Measurements from ENCODE around the gene PNPLA2.

The PNPLA2 gene

DNA sequence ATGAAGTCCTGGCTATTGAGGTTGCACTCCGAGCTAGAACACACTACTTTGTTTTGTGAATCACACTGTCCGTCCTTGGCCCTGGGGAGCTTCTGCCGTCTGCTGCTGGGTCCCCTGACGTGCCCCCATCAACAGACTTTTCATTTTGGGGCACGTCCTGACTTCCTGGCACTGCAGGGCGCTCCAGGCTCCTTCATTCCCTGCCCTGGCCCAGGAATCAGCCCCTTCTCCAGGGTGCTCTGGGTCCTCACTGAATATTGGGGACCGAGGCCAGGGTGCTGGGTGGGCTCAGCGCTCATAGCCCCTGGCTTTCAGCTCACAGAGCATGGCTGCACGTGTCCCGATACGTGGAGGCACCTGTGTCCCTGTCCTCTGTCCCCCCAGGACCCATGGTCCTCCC is 46.2 kb downstream of the PNPLA2 start:
- DNase-seq (ENCODE audit: low read depth, low spot score) = no peak
- peak overlapping the region; percentile 19; the same call in 1 of the 2 replicates for H3K27ac ChIP-seq

GRCh38 chr11:865462-866430 is 47.0 kb downstream of the PNPLA2 start:
- no peak for TF ChIP-seq FOXP2 (optimal IDR thresholded peaks at IDR 0.05; ENCODE audit: control extremely low read depth, extremely low read length, insufficient read depth)
- peak; percentile 38 for TF ChIP-seq POLR2AphosphoS5 (IDR thresholded peaks at IDR 0.05; ENCODE audit: borderline replicate concordance, low read depth, low read length)
- Histone ChIP-seq H3K9ac (ENCODE audit: insufficient read length) (no peak overlapping the region), H3K36me3 (ENCODE audit: insufficient read depth, low read length) (no peaks in the 10 kb centered on the region; the same call in 1 of the 2 replicates), H3K4me3 (no peak overlapping the region), H3K9me3 (ENCODE audit: low read depth, low read length) (no peaks in the 10 kb centered on the region), H3K27ac (no peak overlapping the region)
- DNase-seq (ENCODE audit: low read depth, low spot score) = no peak

More for the DNA sequence above, 46.2 kb downstream of the PNPLA2 start:
- Histone ChIP-seq H3K9me3 (ENCODE audit: low read depth, low read length) (no peaks in the 10 kb centered on the region), H3K36me3 (ENCODE audit: insufficient read depth, low read length) (no peaks in the 10 kb centered on the region; the same call in 1 of the 2 replicates), H3K4me3 (no peak overlapping the region), H3K9ac (ENCODE audit: insufficient read length) (no peak overlapping the region)
- no peak for TF ChIP-seq FOXP2 (optimal IDR thresholded peaks at IDR 0.05; ENCODE audit: control extremely low read depth, extremely low read length, insufficient read depth)
- no peak for TF ChIP-seq EZH2 (IDR thresholded peaks at IDR 0.05)
- no peak for TF ChIP-seq POLR2AphosphoS5 (IDR thresholded peaks at IDR 0.05; ENCODE audit: borderline replicate concordance, low read depth, low read length)

- Histone ChIP-seq H3K36me3 (ENCODE audit: insufficient read depth, low read length) (no peaks in the 10 kb centered on the region; the same call in 1 of the 2 replicates), H3K27ac (no peak overlapping the region), H3K4me3 (no peak overlapping the region), H3K9me3 (ENCODE audit: low read depth, low read length) (no peaks in the 10 kb centered on the region), H3K9ac (ENCODE audit: insufficient read length) (no peak overlapping the region)
- no peak for TF ChIP-seq POLR2AphosphoS5 (IDR thresholded peaks at IDR 0.05; ENCODE audit: borderline replicate concordance, low read depth, low read length)
- TF ChIP-seq EZH2 (IDR thresholded peaks at IDR 0.05) = no peak
- no peak for TF ChIP-seq FOXP2 (optimal IDR thresholded peaks at IDR 0.05; ENCODE audit: control extremely low read depth, extremely low read length, insufficient read depth)
- no peak for DNase-seq (ENCODE audit: low read depth, low spot score)
Observed at GRCh38 chr11:866481-866880, 47.8 kb downstream of the PNPLA2 start.

DNA sequence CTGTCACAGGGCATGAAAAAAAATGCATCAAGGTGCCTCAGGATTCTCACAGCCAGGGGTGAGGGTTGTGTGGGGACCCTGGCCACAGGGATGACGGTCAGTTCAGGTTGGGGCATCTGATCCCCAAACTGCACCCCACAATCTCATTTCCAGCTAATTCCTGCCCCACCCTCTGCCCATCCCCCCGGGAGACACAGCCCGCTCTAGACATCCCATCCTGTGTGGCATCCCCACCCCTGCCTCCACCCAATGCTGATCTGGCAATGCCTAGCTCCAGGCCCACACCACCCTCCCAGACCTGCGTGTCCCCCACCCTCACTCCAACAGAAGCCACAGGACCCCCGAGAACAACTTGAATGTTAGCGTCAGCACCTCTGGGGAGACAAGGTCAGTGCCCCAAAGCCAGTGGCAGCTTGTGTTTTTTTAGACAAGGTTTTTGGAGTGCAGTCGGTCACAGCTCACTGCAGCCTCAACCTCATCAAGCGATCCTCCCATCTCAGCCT is 49.2 kb downstream of the PNPLA2 start:
- no peak for TF ChIP-seq EZH2 (IDR thresholded peaks at IDR 0.05)
- TF ChIP-seq POLR2AphosphoS5 (IDR thresholded peaks at IDR 0.05; ENCODE audit: borderline replicate concordance, low read depth, low read length) = peak; percentile 24; the same call in 1 of the 2 replicates
- Histone ChIP-seq H3K9ac (ENCODE audit: insufficient read length) (no peak overlapping the region), H3K4me3 (no peak overlapping the region), H3K36me3 (ENCODE audit: insufficient read depth, low read length) (no peaks in the 10 kb centered on the region; the same call in 1 of the 2 replicates), H3K27ac (peak overlapping the region; percentile 36; the same call in 1 of the 2 replicates), H3K9me3 (ENCODE audit: low read depth, low read length) (no peaks in the 10 kb centered on the region)
- no peak for DNase-seq (ENCODE audit: low read depth, low spot score)

GRCh38 chr11:868394-868793 is 49.7 kb downstream of the PNPLA2 start:
- no peak overlapping the region for H3K27ac ChIP-seq
- DNase-seq (ENCODE audit: low read depth, low spot score) = no peak
- H3K9me3 ChIP-seq (ENCODE audit: low read depth, low read length) = no peaks in the 10 kb centered on the region
- no peak; the same call in 1 of the 2 replicates for TF ChIP-seq POLR2AphosphoS5 (IDR thresholded peaks at IDR 0.05; ENCODE audit: borderline replicate concordance, low read depth, low read length)
- no peak for TF ChIP-seq FOXP2 (optimal IDR thresholded peaks at IDR 0.05; ENCODE audit: control extremely low read depth, extremely low read length, insufficient read depth)
- no peak for TF ChIP-seq EZH2 (IDR thresholded peaks at IDR 0.05)
- no peaks in the 10 kb centered on the region; the same call in 1 of the 2 replicates for H3K36me3 ChIP-seq (ENCODE audit: insufficient read depth, low read length)
- no peak overlapping the region for H3K4me3 ChIP-seq
- no peak overlapping the region for H3K9ac ChIP-seq (ENCODE audit: insufficient read length)

GRCh38 chr11:868802-869201 is 50.1 kb downstream of the PNPLA2 start:
- Histone ChIP-seq H3K9ac (ENCODE audit: insufficient read length) (no peak overlapping the region), H3K4me3 (no peak overlapping the region), H3K27ac (no peak overlapping the region), H3K9me3 (ENCODE audit: low read depth, low read length) (no peaks in the 10 kb centered on the region), H3K36me3 (ENCODE audit: insufficient read depth, low read length) (no peaks in the 10 kb centered on the region; the same call in 1 of the 2 replicates)
- TF ChIP-seq POLR2AphosphoS5 (IDR thresholded peaks at IDR 0.05; ENCODE audit: borderline replicate concordance, low read depth, low read length) (no peak), FOXP2 (optimal IDR thresholded peaks at IDR 0.05; ENCODE audit: control extremely low read depth, extremely low read length, insufficient read depth) (no peak), EZH2 (IDR thresholded peaks at IDR 0.05) (no peak)
- no peak for DNase-seq (ENCODE audit: low read depth, low spot score)

GRCh38 chr11:869399-870126 is 50.8 kb downstream of the PNPLA2 start:
- no peak for TF ChIP-seq POLR2AphosphoS5 (IDR thresholded peaks at IDR 0.05; ENCODE audit: borderline replicate concordance, low read depth, low read length)
- TF ChIP-seq FOXP2 (optimal IDR thresholded peaks at IDR 0.05; ENCODE audit: control extremely low read depth, extremely low read length, insufficient read depth) = no peak
- TF ChIP-seq EZH2 (IDR thresholded peaks at IDR 0.05) = no peak
- DNase-seq (ENCODE audit: low read depth, low spot score) = no peak
- Histone ChIP-seq H3K9me3 (ENCODE audit: low read depth, low read length) (no peaks in the 10 kb centered on the region), H3K4me3 (no peak overlapping the region), H3K36me3 (ENCODE audit: insufficient read depth, low read length) (peaks cover 2% of the 10 kb centered on the region; the same call in 1 of the 2 replicates), H3K9ac (ENCODE audit: insufficient read length) (no peak overlapping the region), H3K27ac (no peak overlapping the region)

GRCh38 chr11:870127-870413 is 51.4 kb downstream of the PNPLA2 start:
- H3K9me3 ChIP-seq (ENCODE audit: low read depth, low read length) = no peaks in the 10 kb centered on the region
- peaks cover 3% of the 10 kb centered on the region; the same call in 1 of the 2 replicates for H3K36me3 ChIP-seq (ENCODE audit: insufficient read depth, low read length)
- no peak for TF ChIP-seq FOXP2 (optimal IDR thresholded peaks at IDR 0.05; ENCODE audit: control extremely low read depth, extremely low read length, insufficient read depth)
- TF ChIP-seq EZH2 (IDR thresholded peaks at IDR 0.05) = no peak
- H3K9ac ChIP-seq (ENCODE audit: insufficient read length) = no peak overlapping the region
- H3K4me3 ChIP-seq = no peak overlapping the region
- no peak overlapping the region for H3K27ac ChIP-seq
- DNase-seq (ENCODE audit: low read depth, low spot score) = no peak
